Trophoblast cell (in vitro differentiated cells and primary cell): ENCODE measurements around the gene CDH20.
A peak's percentile ranks its signal among the peaks of the same experiment; 100 is the strongest.

Experiments
- DNase-seq, 2 donors: peaks; one replicate each; pipeline ENCODE4 v3.0.0-alpha.2; 2016
- H2AFZ ChIP-seq: 2 replicates; pipeline ENCODE4 v1.6.1; 2013; ENCODE audit warnings: low read length, moderate library complexity, mild to moderate bottlenecking; ENCODE audit not compliant: insufficient read depth, poor library complexity
- H2AK5ac ChIP-seq: 2 replicates; pipeline ENCODE4 v1.6.1; 2013; ENCODE audit warnings: mild to moderate bottlenecking, low read length
- H2BK120ac ChIP-seq: 2 replicates; pipeline ENCODE4 v1.6.1; 2013; ENCODE audit warnings: low read length, mild to moderate bottlenecking, moderate library complexity; ENCODE audit not compliant: insufficient read depth, poor library complexity
- H2BK12ac ChIP-seq: 2 replicates; pipeline ENCODE4 v1.6.1; 2013; ENCODE audit warnings: mild to moderate bottlenecking, low read length, moderate library complexity
- H2BK5ac ChIP-seq: 2 replicates; pipeline ENCODE4 v1.6.1; 2013; ENCODE audit warnings: low read length, low read depth, moderate library complexity, mild to moderate bottlenecking; ENCODE audit not compliant: poor library complexity
- H3K14ac ChIP-seq: 2 replicates; pipeline ENCODE4 v1.6.1; 2013; ENCODE audit warnings: mild to moderate bottlenecking, low read length
- H3K18ac ChIP-seq: 2 replicates; pipeline ENCODE4 v1.6.1; 2013; ENCODE audit warnings: mild to moderate bottlenecking, low read length
- H3K23ac ChIP-seq: 2 replicates; pipeline ENCODE4 v1.6.1; 2013; ENCODE audit warnings: low read length
- H3K27ac ChIP-seq: 2 replicates; pipeline ENCODE4 v1.5.1; 2013; ENCODE audit warnings: low read depth, mild to moderate bottlenecking, inconsistent platforms, low read length, moderate library complexity
- H3K27me3 ChIP-seq: 2 replicates; pipeline ENCODE4 v1.6.1; 2013; ENCODE audit warnings: inconsistent platforms, mild to moderate bottlenecking, low read length, moderate library complexity; ENCODE audit not compliant: insufficient read depth
- H3K36me3 ChIP-seq, 2 experiments: 1 replicate in 1 of 2; 2 replicates in 1 of 2; pipeline ENCODE4 v1.6.1; 2013; ENCODE audit warnings: low read length in 2 of 2, mild to moderate bottlenecking in 2 of 2, moderate library complexity in 1 of 2; ENCODE audit not compliant: insufficient read depth in 2 of 2, control insufficient read depth in 1 of 2
- H3K4ac ChIP-seq: 2 replicates; pipeline ENCODE4 v1.6.1; 2013; ENCODE audit warnings: low read depth, mild to moderate bottlenecking, low read length, moderate library complexity
- H3K4me1 ChIP-seq, 2 experiments: 1 replicate in 1 of 2; 2 replicates in 1 of 2; pipeline ENCODE4 v1.6.1; 2013; ENCODE audit warnings: low read length in 2 of 2, mild to moderate bottlenecking in 2 of 2, moderate library complexity in 1 of 2; ENCODE audit not compliant: insufficient read depth in 2 of 2, control insufficient read depth in 1 of 2
- H3K4me2 ChIP-seq: 2 replicates; pipeline ENCODE4 v1.6.1; 2013; ENCODE audit warnings: inconsistent platforms, mild to moderate bottlenecking, low read length, moderate library complexity
- H3K4me3 ChIP-seq: 2 replicates; pipeline ENCODE4 v1.5.1; 2013; ENCODE audit warnings: mild to moderate bottlenecking, low read depth, low read length, inconsistent platforms
- H3K79me1 ChIP-seq: one replicate; pipeline ENCODE4 v1.6.1; 2013; ENCODE audit warnings: low read length
- H3K79me2 ChIP-seq: 2 replicates; pipeline ENCODE4 v1.6.1; 2013; ENCODE audit warnings: low read length, mild to moderate bottlenecking; ENCODE audit not compliant: control insufficient read depth, insufficient read depth, poor library complexity
- H3K9ac ChIP-seq: 2 replicates; pipeline ENCODE4 v1.6.1; 2013; ENCODE audit warnings: mild to moderate bottlenecking, low read length
- H3K9me3 ChIP-seq: 2 replicates; pipeline ENCODE4 v1.6.1; 2013; ENCODE audit warnings: low read depth, mild to moderate bottlenecking, control low read depth, inconsistent platforms, low read length; ENCODE audit not compliant: insufficient read depth
- H4K12ac ChIP-seq: 2 replicates; pipeline ENCODE4 v1.6.1; 2013; ENCODE audit warnings: low read depth, mild to moderate bottlenecking, low read length, moderate library complexity
- H4K8ac ChIP-seq: 2 replicates; pipeline ENCODE4 v1.6.1; 2013; ENCODE audit warnings: low read depth, mild to moderate bottlenecking, low read length, moderate library complexity
- H4K91ac ChIP-seq: one replicate; pipeline ENCODE4 v1.6.1; 2013; ENCODE audit warnings: low read depth, mild to moderate bottlenecking, low read length, moderate library complexity
- WGBS: extraction: QIAGEN DNeasy Blood & Tissue Kit; methylation state at CpG from one replicate; pipeline ENCODE4 v1.1.7; 2013; ENCODE audit warnings: missing lambda C conversion rate; ENCODE audit not compliant: insufficient read length, insufficient coverage; ENCODE audit errors: extremely low coverage; 5-methylcytosine and 5-hydroxymethylcytosine counted together

The CDH20 gene

DNA sequence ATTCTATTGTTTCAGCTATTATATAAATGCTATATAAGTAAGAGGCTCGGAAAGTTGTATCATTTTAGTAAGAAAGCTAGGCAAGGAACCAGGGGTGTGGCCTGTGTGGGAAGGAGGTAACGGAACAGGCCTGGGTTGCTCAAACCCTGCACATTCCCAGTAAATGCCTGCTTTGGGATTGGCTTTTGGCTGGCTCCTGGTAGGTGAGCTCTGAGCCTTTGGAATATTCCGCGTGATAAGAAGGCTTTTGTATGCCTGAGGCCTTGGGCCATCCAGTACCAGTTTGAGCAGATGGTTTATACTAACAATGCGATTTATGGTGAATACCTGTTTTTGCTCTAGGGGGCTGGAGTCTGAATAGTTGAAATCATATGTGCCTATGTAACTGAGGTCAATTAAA is 42.6 kb upstream of the CDH20 start:
- Histone ChIP-seq H4K12ac (no peak overlapping the region), H3K36me3 (no peaks in the 10 kb centered on the region), H2BK120ac (no peak overlapping the region), H2AK5ac (no peak overlapping the region), H4K8ac (no peak overlapping the region), H3K4me1 (peaks cover 0 to 3% of the 10 kb centered on the region in 2 experiments), H3K14ac (no peak overlapping the region), H3K79me1 (peaks cover 2% of the 10 kb centered on the region), H3K4me3 (no peak overlapping the region), H3K27me3 (no peaks in the 10 kb centered on the region), H3K9ac (no peak overlapping the region), H3K18ac (no peak overlapping the region), H3K79me2 (no peaks in the 10 kb centered on the region), H2AFZ (no peak overlapping the region), H3K9me3 (no peaks in the 10 kb centered on the region), H3K23ac (no peak overlapping the region), H3K4ac (no peak overlapping the region), H4K91ac (no peak overlapping the region), H3K4me2 (no peak overlapping the region), H3K27ac (no peak overlapping the region), H2BK5ac (no peak overlapping the region), H2BK12ac (no peak overlapping the region)
- no CpG with 5 or more reads among the region's 5 CpGs for WGBS
- DNase-seq: peak; percentile 82 to 86

DNA sequence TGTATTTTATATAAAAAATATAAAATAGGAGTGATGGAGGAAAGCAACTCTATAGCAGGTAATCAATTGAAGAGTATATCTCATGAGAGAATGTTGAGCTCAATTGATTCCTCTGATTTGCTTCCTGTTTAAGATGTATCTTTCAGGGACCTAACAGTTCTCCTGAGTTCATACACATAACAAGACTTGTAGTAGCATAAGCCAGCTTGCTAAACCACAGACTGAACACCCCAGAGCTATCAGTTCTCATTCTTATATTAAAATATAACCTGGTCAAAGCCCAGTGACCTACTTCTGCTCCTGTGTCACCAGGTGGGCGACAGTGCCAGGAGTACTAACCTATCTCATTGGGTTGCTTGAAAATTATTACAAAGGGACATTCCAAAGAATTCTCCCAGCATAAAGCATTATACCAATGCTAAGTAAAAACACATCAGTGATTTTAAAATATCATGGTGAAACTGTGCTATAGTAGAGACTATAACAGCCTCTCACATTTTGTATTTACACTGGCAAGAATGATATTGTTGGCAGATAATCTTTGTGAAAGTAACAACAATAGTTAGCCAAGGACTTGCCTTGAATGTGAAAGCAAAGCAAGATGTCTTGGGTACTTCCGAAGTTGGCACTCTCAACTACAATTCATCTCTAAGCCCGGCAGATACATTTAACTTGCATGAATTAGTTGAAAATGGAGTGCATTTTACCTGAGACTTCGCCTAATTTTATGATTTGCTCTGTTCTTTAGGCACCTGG is 40.8 kb upstream of the CDH20 start:
- Histone ChIP-seq H4K91ac (no peak overlapping the region), H2BK5ac (no peak overlapping the region), H3K4me3 (no peak overlapping the region), H2BK120ac (no peak overlapping the region), H3K9me3 (no peaks in the 10 kb centered on the region), H3K79me1 (peaks cover 2% of the 10 kb centered on the region), H3K18ac (no peak overlapping the region), H3K23ac (no peak overlapping the region), H4K12ac (no peak overlapping the region), H3K4me2 (no peak overlapping the region), H3K4ac (no peak overlapping the region), H3K27ac (no peak overlapping the region), H3K4me1 (no peaks in the 10 kb centered on the region), H3K36me3 (no peaks in the 10 kb centered on the region), H3K79me2 (no peaks in the 10 kb centered on the region), H3K27me3 (no peaks in the 10 kb centered on the region), H4K8ac (no peak overlapping the region), H3K14ac (no peak overlapping the region), H2AFZ (no peak overlapping the region), H3K9ac (no peak overlapping the region), H2BK12ac (no peak overlapping the region), H2AK5ac (no peak overlapping the region)
- no peak for DNase-seq
- no CpG with 5 or more reads among the region's 4 CpGs for WGBS

DNA sequence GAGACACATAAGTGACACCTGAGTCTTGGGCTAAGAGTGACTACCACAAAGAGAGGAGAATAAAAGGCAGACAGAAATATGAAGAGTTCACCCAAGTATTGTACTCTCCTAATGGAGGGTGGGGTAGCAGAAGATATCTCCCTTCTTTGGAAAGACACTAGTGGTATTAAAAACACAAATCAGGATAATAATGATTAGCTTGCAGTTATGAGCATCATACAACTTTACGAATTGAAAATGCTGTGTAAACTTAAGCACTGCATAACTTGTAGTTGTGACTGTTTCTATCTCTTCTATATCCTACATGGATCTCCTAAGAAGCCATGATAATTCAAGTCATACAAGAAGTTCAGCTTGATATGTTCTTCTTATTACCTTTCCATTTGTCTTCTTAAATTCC is 38.1 kb upstream of the CDH20 start:
- Histone ChIP-seq H2AFZ (no peak overlapping the region), H2BK12ac (no peak overlapping the region), H3K79me2 (peaks cover 2% of the 10 kb centered on the region), H2BK5ac (no peak overlapping the region), H3K36me3 (no peaks in the 10 kb centered on the region), H3K23ac (no peak overlapping the region), H2BK120ac (no peak overlapping the region), H3K27me3 (no peaks in the 10 kb centered on the region), H3K79me1 (peaks cover 2% of the 10 kb centered on the region), H4K91ac (no peak overlapping the region), H3K4me3 (no peak overlapping the region), H2AK5ac (no peak overlapping the region), H3K18ac (no peak overlapping the region), H3K27ac (no peak overlapping the region), H3K4me2 (no peak overlapping the region), H3K4ac (no peak overlapping the region), H4K8ac (no peak overlapping the region), H3K9ac (no peak overlapping the region), H3K14ac (no peak overlapping the region), H3K4me1 (no peaks in the 10 kb centered on the region), H3K9me3 (no peaks in the 10 kb centered on the region), H4K12ac (no peak overlapping the region)
- no peak for DNase-seq
- no CpG with 5 or more reads among the region's 1 CpG for WGBS

DNA sequence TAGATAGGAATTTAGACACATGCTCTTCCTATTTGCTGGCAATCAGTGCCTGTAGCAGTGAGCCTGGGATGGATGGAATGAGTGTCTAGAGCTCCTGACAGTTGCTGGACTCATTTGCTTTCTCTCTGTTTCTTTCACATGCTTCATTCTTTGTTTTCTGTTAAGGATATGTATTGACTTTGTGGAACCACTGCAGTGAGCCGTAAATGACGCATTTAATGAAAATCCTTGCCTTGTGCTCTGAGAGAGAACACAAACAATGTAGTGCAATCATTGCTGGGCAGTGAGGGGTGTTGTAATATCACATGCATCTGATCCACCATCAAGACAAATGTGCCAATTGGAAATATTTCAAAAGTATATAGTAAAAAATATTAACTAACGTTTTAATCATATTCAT is 25.2 kb upstream of the CDH20 start:
- Histone ChIP-seq H3K4me1 (no peaks in the 10 kb centered on the region), H3K4ac (no peak overlapping the region), H3K4me2 (no peak overlapping the region), H4K8ac (no peak overlapping the region), H3K14ac (no peak overlapping the region), H2AFZ (no peak overlapping the region), H2BK120ac (no peak overlapping the region), H3K23ac (no peak overlapping the region), H2AK5ac (no peak overlapping the region), H3K27ac (no peak overlapping the region), H2BK12ac (no peak overlapping the region), H3K27me3 (no peaks in the 10 kb centered on the region), H4K91ac (no peak overlapping the region), H3K36me3 (no peaks in the 10 kb centered on the region), H3K9ac (no peak overlapping the region), H3K9me3 (peaks cover 2% of the 10 kb centered on the region), H3K18ac (no peak overlapping the region), H4K12ac (no peak overlapping the region), H3K79me1 (no peaks in the 10 kb centered on the region), H2BK5ac (no peak overlapping the region), H3K4me3 (no peak overlapping the region), H3K79me2 (no peaks in the 10 kb centered on the region)
- WGBS: no CpG with 5 or more reads among the region's 3 CpGs
- no peak for DNase-seq
